Loucy (cell line): ENCODE results near the gene PLEKHH2.
"Not testable (repeated sequence)": the region's sequence is repeated elsewhere in the genome, so short reads cannot be mapped to it uniquely, and the experiment has no call there.

Experiments used
- H2AFZ ChIP-seq: fragments of 200-600 bp; sonication (generic); 2 replicates; pipeline ENCODE4 v1.6.0; 2016; ENCODE audit warnings: antibody characterized with exemption, mild to moderate bottlenecking, low read length, moderate library complexity
- H3F3A ChIP-seq: fragments of 200-600 bp; 2 replicates; pipeline ENCODE4 v1.6.0; 2016; ENCODE audit warnings: antibody characterized with exemption, low read depth, mild to moderate bottlenecking
- H3K27me3 ChIP-seq: fragments of 200-600 bp; sonication (generic); 2 replicates; pipeline ENCODE4 v1.6.1; 2014; ENCODE audit warnings: low read length, mild to moderate bottlenecking; ENCODE audit not compliant: insufficient read depth, poor library complexity, severe bottlenecking
- H3K36me3 ChIP-seq: fragments of 200-600 bp; sonication (generic); 2 replicates; pipeline ENCODE4 v1.6.1; 2016; ENCODE audit warnings: low read length; ENCODE audit not compliant: insufficient read depth
- H3K4me1 ChIP-seq: fragments of 200-600 bp; sonication (generic); 2 replicates; pipeline ENCODE4 v1.5.1; 2014; ENCODE audit warnings: low read length, mild to moderate bottlenecking; ENCODE audit not compliant: insufficient read depth, poor library complexity, severe bottlenecking
- H3K4me2 ChIP-seq: fragments of 200-600 bp; sonication (generic); 2 replicates; pipeline ENCODE4 v1.6.0; 2014; ENCODE audit warnings: antibody characterized with exemption, low read length, low read depth, mild to moderate bottlenecking; ENCODE audit not compliant: poor library complexity, severe bottlenecking
- H3K4me3 ChIP-seq: fragments of 200-600 bp; sonication (generic); 2 replicates; pipeline ENCODE4 v1.5.1; 2014; ENCODE audit warnings: low read length, mild to moderate bottlenecking, mixed read lengths; ENCODE audit not compliant: poor library complexity, severe bottlenecking
- H3K79me2 ChIP-seq: fragments of 200-600 bp; sonication (generic); 2 replicates; pipeline ENCODE4 v1.6.1; 2014; ENCODE audit warnings: low read length; ENCODE audit not compliant: insufficient read depth
- H3K9ac ChIP-seq: fragments of 200-600 bp; sonication (generic); 2 replicates; pipeline ENCODE4 v1.6.0; 2014; ENCODE audit warnings: mild to moderate bottlenecking, low read depth, low read length, moderate library complexity; ENCODE audit not compliant: poor library complexity, severe bottlenecking
- H3K9me2 ChIP-seq: fragments of 200-600 bp; sonication (generic); replicated peaks from 2 replicates; pipeline ENCODE4 v1.6.1; 2016; ENCODE audit warnings: low read depth, low read length, mixed read lengths
- H3K9me3 ChIP-seq: fragments of 200-600 bp; sonication (generic); 2 replicates; pipeline ENCODE4 v1.6.1; 2014; ENCODE audit warnings: mild to moderate bottlenecking, antibody characterized with exemption, low read length, low read depth; ENCODE audit not compliant: insufficient read depth
- H4K20me1 ChIP-seq: fragments of 200-600 bp; sonication (generic); 2 replicates; pipeline ENCODE4 v1.6.0; 2014; ENCODE audit warnings: antibody characterized with exemption, low read length, mild to moderate bottlenecking; ENCODE audit not compliant: insufficient read depth, poor library complexity, severe bottlenecking
- EZH2phosphoT487 ChIP-seq: fragments of 200-600 bp; IDR thresholded peaks from 2 replicates; pipeline ENCODE4 v1.6.1; 2018; ENCODE audit warnings: antibody characterized with exemption, mild to moderate bottlenecking, moderate library complexity, borderline replicate concordance
- TF ChIP-seq, protein P1 (sequence below): fragments of 200-600 bp; sonication (generic); conservative IDR thresholded peaks from 2 replicates; pipeline ENCODE4 v1.5.1; 2014; ENCODE audit warnings: mild to moderate bottlenecking, antibody characterized with exemption, low read length

The PLEKHH2 gene

DNA sequence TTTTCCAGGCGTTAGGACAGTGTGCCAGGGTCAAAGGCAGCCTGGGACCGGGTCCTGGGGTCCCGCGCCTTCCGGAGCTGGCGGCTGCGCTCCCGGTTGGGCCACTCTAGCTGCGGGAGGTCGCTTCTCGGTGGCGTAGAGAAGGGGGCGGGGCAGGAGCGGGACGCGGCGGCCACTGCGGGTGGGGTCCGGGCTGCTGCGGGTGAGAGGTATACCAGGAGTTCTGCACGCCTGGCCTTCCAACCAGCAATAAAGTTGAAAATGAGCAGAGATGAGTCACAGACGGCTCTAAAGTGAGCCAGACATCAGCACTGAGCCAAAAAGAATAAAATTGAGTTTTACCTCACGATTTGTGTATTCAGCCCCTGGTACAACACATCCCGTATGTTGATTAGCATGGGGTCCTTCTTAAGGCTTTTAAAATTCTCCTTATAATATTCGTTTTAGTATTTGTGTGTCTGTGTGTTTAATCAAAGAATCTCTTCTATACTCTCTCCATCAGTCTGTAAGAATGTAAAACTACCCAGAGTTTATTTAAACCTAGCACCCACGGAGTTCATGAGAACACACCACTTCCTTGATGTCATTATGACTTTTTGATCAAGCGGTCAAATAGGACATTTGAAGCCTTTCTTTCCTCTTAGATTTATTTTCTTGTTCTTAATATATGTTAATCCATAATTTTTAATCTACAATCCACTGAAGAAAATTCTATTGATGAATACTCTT lies 39.4 kb downstream of the PLEKHH2 start, which contains the start of gene C1GALT1C1L:
Gene C1GALT1C1L (minus strand): TSS at position 108 of the 729 bp plus-strand sequence. CDS start 107 bp downstream, at position 1.
- 0 out of 2 replicates have a peak, but pooled peaks cover 7% of the 10 kb centered on the region for H3K9me2 ChIP-seq
- H3K79me2 ChIP-seq = no peaks in the 10 kb centered on the region
- no peaks in the 10 kb centered on the region for H3K4me1 ChIP-seq
- TF ChIP-seq EZH2phosphoT487 = no peak
- TF ChIP-seq, protein P1, sequence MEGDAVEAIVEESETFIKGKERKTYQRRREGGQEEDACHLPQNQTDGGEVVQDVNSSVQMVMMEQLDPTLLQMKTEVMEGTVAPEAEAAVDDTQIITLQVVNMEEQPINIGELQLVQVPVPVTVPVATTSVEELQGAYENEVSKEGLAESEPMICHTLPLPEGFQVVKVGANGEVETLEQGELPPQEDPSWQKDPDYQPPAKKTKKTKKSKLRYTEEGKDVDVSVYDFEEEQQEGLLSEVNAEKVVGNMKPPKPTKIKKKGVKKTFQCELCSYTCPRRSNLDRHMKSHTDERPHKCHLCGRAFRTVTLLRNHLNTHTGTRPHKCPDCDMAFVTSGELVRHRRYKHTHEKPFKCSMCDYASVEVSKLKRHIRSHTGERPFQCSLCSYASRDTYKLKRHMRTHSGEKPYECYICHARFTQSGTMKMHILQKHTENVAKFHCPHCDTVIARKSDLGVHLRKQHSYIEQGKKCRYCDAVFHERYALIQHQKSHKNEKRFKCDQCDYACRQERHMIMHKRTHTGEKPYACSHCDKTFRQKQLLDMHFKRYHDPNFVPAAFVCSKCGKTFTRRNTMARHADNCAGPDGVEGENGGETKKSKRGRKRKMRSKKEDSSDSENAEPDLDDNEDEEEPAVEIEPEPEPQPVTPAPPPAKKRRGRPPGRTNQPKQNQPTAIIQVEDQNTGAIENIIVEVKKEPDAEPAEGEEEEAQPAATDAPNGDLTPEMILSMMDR = no peak
- H3K36me3 ChIP-seq = no peaks in the 10 kb centered on the region
- H3F3A ChIP-seq = no peaks in the 10 kb centered on the region
- H3K4me2 ChIP-seq = no peak within 1 kb of the TSS
- H3K4me3 ChIP-seq = no peak within 1 kb of the TSS
- no peaks in the 10 kb centered on the region for H3K9me3 ChIP-seq
- H3K9ac ChIP-seq = no peak within 1 kb of the TSS
- peaks cover 4% of the 10 kb centered on the region for H3K27me3 ChIP-seq
- no peaks in the 10 kb centered on the region for H4K20me1 ChIP-seq
- H2AFZ ChIP-seq = no peak within 1 kb of the TSS

DNA sequence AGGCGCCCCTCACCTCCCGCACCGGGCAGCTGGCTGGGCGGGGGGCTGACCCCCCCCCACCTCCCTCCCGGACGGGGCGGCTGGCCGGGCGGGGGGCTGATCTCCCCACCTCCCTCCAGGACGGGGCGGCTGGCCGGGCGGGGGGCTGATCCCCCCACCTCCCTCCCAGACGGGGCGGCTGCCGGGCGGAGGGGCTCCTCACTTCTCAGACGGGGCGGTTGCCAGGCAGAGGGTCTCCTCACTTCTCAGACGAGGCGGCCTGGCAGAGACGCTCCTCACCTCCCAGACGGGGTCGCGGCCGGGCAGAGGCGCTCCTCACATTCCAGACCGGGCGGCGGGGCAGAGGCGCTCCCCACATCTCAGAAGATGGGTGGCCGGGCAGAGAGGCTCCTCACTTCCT lies 40.7 kb downstream of the PLEKHH2 start:
- H3K4me1 ChIP-seq, H3K36me3 ChIP-seq, H3K79me2 ChIP-seq, H4K20me1 ChIP-seq, H3K9ac ChIP-seq, H3K4me3 ChIP-seq, H3K4me2 ChIP-seq, H2AFZ ChIP-seq, H3K9me3 ChIP-seq, H3F3A ChIP-seq, H3K27me3 ChIP-seq, H3K9me2 ChIP-seq: not testable (repeated sequence)

DNA sequence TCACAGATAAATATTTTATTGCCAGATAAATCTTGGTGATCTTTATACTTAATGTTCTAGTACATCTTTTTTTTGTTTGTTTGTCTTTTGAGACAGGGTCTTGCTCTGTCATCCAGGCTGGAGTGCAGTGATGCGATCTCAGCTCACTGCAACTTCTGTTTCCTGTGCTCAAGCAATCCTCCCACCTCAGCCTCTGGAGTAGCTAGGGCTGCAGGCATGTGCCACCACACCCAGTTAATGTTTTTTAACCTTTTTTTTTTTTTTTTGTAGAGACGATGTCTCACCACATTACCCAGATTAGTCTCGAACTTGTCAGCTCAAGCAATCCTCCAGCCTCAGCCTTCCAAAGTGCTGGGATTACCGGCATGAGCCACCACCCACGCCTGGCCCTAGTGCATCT lies 48.3 kb downstream of the PLEKHH2 start:
- Histone ChIP-seq H3K9me2 (no peaks in the 10 kb centered on the region), H3K27me3 (no peaks in the 10 kb centered on the region), H3F3A (no peaks in the 10 kb centered on the region), H3K4me3 (no peak overlapping the region), H4K20me1 (no peaks in the 10 kb centered on the region), H2AFZ (0 out of 2 replicates have a peak overlapping the region, but pooled peaks have one; percentile 30), H3K36me3 (no peaks in the 10 kb centered on the region), H3K9ac (no peak overlapping the region), H3K4me2 (peak overlapping the region; percentile 11), H3K9me3 (no peaks in the 10 kb centered on the region), H3K79me2 (no peaks in the 10 kb centered on the region), H3K4me1 (peaks cover 7% of the 10 kb centered on the region)
- no peak for TF ChIP-seq EZH2phosphoT487
- TF ChIP-seq, protein P1 = no peak

DNA sequence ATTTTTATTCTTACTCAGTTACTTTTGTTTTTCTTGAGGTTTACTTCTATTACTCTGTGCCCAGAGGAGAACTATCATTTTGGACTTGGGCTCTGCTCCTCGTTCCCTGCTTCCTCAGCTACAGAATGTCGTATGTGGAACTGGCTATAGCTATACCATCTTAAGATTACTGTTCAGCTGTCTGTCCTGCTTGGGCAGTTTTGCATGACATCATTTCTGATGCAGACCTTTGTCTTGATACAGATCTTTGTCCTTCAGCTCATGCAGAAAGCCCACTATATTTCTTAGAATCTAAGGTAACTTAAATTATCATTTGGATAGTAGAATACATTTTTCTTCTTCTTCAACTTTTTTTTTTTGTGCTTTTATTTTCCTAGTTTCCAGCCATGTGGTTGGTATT lies 52.9 kb downstream of the PLEKHH2 start:
- H3K36me3 ChIP-seq = no peaks in the 10 kb centered on the region
- H3K27me3 ChIP-seq = no peaks in the 10 kb centered on the region
- no peak overlapping the region for H3K9ac ChIP-seq
- TF ChIP-seq EZH2phosphoT487 = no peak
- TF ChIP-seq, protein P1 = no peak
- no peaks in the 10 kb centered on the region for H3F3A ChIP-seq
- no peaks in the 10 kb centered on the region for H3K9me2 ChIP-seq
- no peak overlapping the region for H3K4me2 ChIP-seq
- peaks cover 3% of the 10 kb centered on the region for H3K4me1 ChIP-seq
- no peak overlapping the region for H3K4me3 ChIP-seq
- H3K79me2 ChIP-seq = no peaks in the 10 kb centered on the region
- H3K9me3 ChIP-seq = no peaks in the 10 kb centered on the region
- H2AFZ ChIP-seq = no peak overlapping the region
- H4K20me1 ChIP-seq = no peaks in the 10 kb centered on the region
